Adrenal gland (tissue), 5 donors: Measurements from ENCODE around the gene RIMKLA.

Experiments
- CTCF ChIP-seq, 6 experiments: fragments of 450-650 bp in 4 of 6; fragments of 200-600 bp in 2 of 6; sonication (generic) in 1 of 6; IDR thresholded peaks; 1 replicate in 5 of 6; 2 replicates in 1 of 6; pipeline versions ENCODE4 v1.5.1 to v1.8.0; 2016 to 2021; ENCODE audit warnings: antibody characterized with exemption in 6 of 6, mild to moderate bottlenecking in 2 of 6, moderate library complexity in 1 of 6
- POLR2A ChIP-seq, 2 donors: fragments of 450-650 bp; IDR thresholded peaks; one replicate each; pipeline ENCODE4 v1.6.1; 2017; ENCODE audit warnings: antibody characterized with exemption in 2 of 2, mild to moderate bottlenecking in 2 of 2, moderate library complexity in 1 of 2
- donor health status: DM: no; HTN: no; CAD: no.

DNA sequence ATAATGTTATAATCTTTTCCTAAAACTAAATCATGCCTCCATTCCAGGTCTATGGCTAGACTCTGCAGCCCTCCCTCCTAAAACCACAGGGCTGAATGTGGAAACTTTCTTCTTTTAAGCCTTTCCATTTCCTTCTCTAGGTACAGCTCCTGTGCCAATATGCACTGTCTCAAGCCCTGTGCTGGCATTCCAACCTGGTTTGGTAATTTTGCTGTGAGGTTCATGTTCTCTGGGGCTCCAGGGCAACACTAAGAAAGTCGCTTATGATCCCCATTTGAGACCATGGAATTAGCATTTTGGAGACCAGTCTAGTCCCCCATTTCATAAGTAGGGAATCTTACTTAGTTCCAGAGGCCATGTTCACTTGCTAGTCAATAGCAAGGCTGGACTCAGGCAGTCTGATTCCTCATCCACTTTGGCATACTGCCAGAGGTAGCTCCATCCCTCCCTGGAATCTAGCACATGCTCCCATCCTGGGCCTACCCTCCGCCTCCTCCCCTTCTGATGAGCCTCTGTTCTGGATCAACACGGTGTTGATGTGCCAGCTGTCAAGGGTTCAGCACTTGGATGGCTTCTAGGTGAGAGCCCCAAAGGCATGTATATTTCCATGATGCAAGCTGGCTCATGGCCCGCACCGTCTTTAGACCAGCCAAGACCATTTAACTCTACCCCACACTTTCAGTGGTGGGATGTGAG, 38.7 kb downstream of the RIMKLA start:
- no peak for TF ChIP-seq CTCF (IDR thresholded peaks at IDR 0.05)
- TF ChIP-seq POLR2A (IDR thresholded peaks at IDR 0.05) = no peak
